ENCODE data around the gene PTPN3.

Gene PTPN3

DNA sequence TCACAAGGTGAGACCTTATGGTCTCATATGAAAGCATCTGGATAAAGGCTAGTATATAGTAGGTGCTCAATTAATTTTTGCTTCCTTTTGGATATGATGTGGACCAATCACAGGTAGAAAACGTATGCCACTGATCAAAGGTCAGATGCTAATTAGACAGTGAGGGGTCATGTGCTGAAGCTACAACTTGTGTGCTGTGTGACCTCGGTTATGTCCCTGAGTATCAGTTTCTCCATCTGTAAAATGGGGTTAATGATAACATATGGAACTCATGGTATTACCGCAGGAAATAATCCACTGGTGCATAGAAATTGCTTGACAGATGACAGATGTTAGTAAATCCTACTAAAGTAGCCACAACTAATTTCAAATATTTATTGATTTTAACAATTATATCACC, 62.0 kb downstream of the PTPN3 start:
- Histone ChIP-seq H3K4me3 (ENCODE audit: low read length) (no peak overlapping the region), H3K27me3 (ENCODE audit: insufficient read depth, low read length) (no peaks in the 10 kb centered on the region), H3K27ac (ENCODE audit: low read depth, low read length) (no peak overlapping the region), H3K9me3 (ENCODE audit: insufficient read depth, low read depth, low read length) (no peaks in the 10 kb centered on the region), H3K9ac (ENCODE audit: low read depth, low read length) (no peak overlapping the region), H3K4me1 (ENCODE audit: insufficient read depth, low read length) (peaks cover 3% of the 10 kb centered on the region), H3K36me3 (ENCODE audit: insufficient read depth, low read length) (no peaks in the 10 kb centered on the region)
- WGBS, result 90% methylated on average over 3 of the region's 3 CpGs

DNA sequence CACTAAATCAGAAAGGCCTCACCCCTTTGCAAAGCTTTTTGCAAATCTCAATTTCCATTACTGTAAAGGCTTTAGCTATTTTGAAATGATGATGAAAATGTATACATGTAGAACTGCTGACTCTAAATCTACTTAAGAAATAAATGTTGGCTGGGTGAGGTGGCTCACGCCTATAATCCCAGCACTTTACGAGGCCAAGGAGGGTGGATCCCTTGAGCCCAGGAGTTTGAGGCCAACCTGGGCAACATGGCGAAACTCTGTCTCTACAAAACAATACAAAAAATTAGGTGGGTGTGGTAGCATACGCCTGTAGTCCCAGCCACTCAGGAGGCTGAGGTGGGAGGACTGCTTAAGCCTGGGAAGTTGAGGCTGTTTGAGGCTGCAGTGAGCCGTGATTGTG, 64.6 kb downstream of the PTPN3 start:
- no peak overlapping the region for H3K4me3 ChIP-seq (ENCODE audit: low read length)
- H3K36me3 ChIP-seq (ENCODE audit: insufficient read depth, low read length), result no peaks in the 10 kb centered on the region
- 98% methylated on average over 5 of the region's 5 CpGs for WGBS
- H3K4me1 ChIP-seq (ENCODE audit: insufficient read depth, low read length), result no peaks in the 10 kb centered on the region
- H3K27me3 ChIP-seq (ENCODE audit: insufficient read depth, low read length), result no peaks in the 10 kb centered on the region
- no peaks in the 10 kb centered on the region for H3K9me3 ChIP-seq (ENCODE audit: insufficient read depth, low read depth, low read length)
- H3K27ac ChIP-seq (ENCODE audit: low read depth, low read length), result no peak overlapping the region
- H3K9ac ChIP-seq (ENCODE audit: low read depth, low read length), result no peak overlapping the region

DNA sequence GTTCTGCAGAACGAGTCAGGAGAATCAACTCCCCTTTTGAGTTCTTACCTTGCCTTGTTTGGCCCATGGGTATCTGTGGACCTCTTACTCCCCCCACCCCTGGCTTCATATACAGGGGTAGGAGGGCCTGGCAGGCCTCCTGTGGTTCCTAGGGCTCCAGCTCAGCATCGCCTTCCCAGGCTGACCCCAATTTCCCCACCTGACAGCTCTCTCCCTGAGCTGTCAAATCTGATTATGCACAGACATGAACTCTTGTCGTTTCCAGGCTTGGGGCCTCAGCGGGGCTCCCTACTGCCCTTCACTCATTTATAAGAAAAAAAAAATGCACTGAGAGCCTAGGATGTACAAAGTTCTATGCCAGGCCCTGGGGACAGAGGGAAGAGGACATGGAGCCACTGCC, 67.9 kb downstream of the PTPN3 start:
- no peak overlapping the region for H3K9ac ChIP-seq (ENCODE audit: low read depth, low read length)
- no peaks in the 10 kb centered on the region for H3K4me1 ChIP-seq (ENCODE audit: insufficient read depth, low read length)
- no peak overlapping the region for H3K27ac ChIP-seq (ENCODE audit: low read depth, low read length)
- H3K4me3 ChIP-seq (ENCODE audit: low read length), result no peak overlapping the region
- no peaks in the 10 kb centered on the region for H3K36me3 ChIP-seq (ENCODE audit: insufficient read depth, low read length)
- H3K27me3 ChIP-seq (ENCODE audit: insufficient read depth, low read length), result no peaks in the 10 kb centered on the region
- no peaks in the 10 kb centered on the region for H3K9me3 ChIP-seq (ENCODE audit: insufficient read depth, low read depth, low read length)
- WGBS, result 62% methylated on average over 4 of the region's 4 CpGs

DNA sequence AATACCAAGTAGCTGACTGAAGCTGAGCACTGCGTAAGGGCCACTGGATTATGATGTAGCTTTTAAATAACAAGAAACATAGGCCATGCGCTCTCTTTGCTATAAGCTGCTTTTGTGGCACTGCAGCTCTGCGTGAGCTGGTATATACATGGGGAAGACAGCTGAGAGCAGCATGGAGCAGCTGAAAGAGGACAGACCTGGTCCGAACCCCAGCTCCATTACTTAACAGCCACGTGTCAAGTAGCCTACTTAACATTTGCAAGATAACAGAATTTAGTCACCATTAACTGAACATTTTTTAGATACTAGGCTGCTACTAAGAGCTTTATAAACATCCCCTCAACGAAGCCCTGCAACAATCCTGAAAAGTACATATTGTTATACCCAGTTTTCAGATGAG, 69.3 kb downstream of the PTPN3 start:
- H3K36me3 ChIP-seq (ENCODE audit: insufficient read depth, low read length), result no peaks in the 10 kb centered on the region
- no peaks in the 10 kb centered on the region for H3K27me3 ChIP-seq (ENCODE audit: insufficient read depth, low read length)
- no peaks in the 10 kb centered on the region for H3K9me3 ChIP-seq (ENCODE audit: insufficient read depth, low read depth, low read length)
- no peak overlapping the region for H3K27ac ChIP-seq (ENCODE audit: low read depth, low read length)
- WGBS, result 91% methylated on average over 6 of the region's 6 CpGs
- no peak overlapping the region for H3K4me3 ChIP-seq (ENCODE audit: low read length)
- H3K9ac ChIP-seq (ENCODE audit: low read depth, low read length), result no peak overlapping the region
- H3K4me1 ChIP-seq (ENCODE audit: insufficient read depth, low read length), result no peaks in the 10 kb centered on the region

DNA sequence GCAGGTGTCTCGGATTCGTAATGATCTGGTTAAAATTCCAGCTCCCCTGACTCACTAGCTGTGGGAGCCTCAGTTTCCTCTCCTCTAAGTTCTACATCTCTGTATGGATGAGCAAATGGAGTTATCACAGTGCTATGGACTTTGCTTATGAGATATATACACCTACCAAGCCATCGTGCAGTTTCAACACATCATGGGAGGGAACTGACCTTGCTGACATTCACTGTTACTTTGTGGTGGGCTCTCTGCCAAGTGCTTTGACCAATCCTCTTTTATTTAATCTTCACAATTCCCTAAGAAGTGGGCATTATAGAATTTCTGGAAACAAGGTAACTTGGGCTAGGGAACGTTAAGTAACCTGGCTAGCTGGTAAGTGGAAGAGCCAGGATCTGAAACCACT, 70.2 kb downstream of the PTPN3 start:
- Histone ChIP-seq H3K9ac (ENCODE audit: low read depth, low read length) (no peak overlapping the region), H3K27ac (ENCODE audit: low read depth, low read length) (no peak overlapping the region), H3K4me3 (ENCODE audit: low read length) (no peak overlapping the region), H3K9me3 (ENCODE audit: insufficient read depth, low read depth, low read length) (no peaks in the 10 kb centered on the region), H3K27me3 (ENCODE audit: insufficient read depth, low read length) (no peaks in the 10 kb centered on the region), H3K4me1 (ENCODE audit: insufficient read depth, low read length) (no peaks in the 10 kb centered on the region), H3K36me3 (ENCODE audit: insufficient read depth, low read length) (no peaks in the 10 kb centered on the region)
- WGBS, result 89% methylated on average over 4 of the region's 4 CpGs

DNA sequence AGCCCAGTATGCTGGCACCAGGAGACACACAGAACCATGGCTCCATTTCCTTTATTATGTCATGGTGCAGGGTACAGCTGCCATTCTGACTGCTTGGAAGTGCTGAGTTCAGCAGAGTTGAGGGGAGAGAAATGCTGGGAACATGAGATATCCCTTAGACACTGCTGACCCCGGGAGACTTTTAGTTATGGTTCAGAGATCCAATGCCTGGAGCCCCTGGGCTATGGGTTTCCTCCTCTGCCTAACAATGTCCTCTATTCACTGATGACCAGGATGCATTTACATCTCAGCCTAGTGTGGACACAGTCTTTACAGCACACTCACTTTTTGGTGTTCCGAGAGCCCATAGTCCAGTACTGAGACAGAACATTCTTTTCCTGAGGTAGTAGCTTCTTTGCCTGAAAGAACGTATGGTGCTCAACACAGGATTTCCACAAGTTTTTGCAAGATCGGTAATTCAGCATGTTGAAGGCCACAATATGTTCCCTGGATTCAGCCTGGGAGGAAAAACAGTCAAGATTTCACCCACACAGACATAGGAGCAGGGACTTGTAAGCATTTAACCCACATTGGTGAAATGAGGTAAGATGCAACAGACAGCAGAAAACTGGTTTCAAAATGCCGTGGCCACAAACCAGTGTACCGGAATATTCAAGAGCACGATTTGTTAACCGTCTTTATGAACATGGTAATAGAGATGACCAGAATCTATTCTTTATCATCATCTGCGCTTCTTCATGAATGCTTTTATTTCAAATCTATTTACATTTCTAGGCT, 71.3 kb downstream of the PTPN3 start:
- WGBS, result 92% methylated on average over 9 of the region's 9 CpGs
- Histone ChIP-seq H3K9me3 (ENCODE audit: insufficient read depth, low read depth, low read length) (no peaks in the 10 kb centered on the region), H3K27ac (ENCODE audit: low read depth, low read length) (no peak overlapping the region), H3K27me3 (ENCODE audit: insufficient read depth, low read length) (no peaks in the 10 kb centered on the region), H3K36me3 (ENCODE audit: insufficient read depth, low read length) (no peaks in the 10 kb centered on the region), H3K9ac (ENCODE audit: low read depth, low read length) (no peak overlapping the region), H3K4me3 (ENCODE audit: low read length) (no peak overlapping the region), H3K4me1 (ENCODE audit: insufficient read depth, low read length) (no peaks in the 10 kb centered on the region)

DNA sequence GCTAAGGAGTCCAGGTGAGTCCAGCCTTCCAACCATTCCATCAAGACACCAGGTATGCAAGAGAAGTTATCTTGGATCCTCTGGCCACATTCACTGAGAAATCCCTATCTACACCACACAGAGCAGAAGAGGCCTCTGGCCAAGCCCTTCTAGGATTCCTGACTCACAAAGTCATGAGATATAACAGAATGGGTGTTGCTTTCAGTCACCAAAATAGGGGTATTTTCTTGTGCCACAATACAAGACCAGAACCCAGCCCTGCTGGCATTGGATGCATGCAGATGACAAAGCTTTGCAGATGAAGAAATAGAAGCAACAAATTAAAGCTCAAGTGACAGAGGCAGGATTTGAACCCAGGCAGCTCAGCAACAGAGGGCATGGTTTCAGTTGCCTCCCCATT, 73.5 kb downstream of the PTPN3 start:
- H3K27ac ChIP-seq (ENCODE audit: low read depth, low read length), result no peak overlapping the region

DNA sequence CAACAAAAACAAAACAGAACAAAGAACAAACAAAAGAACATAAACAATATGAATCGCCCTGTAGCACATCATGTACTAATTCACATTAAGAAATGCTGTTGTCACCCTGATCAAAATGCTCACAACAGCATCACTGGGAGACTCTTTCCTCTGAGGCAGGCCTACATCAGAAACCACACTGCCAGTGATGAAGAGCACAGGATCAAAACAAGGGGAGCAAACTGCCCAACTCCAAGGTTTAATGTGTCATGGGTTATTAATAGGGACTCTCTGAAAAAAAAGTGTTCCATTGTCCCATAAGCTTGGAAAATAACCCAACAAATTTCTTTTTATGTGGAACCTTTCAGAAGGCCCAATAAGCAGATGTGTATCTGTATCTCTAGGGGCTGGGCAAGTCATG, 74.2 kb downstream of the PTPN3 start:
- Histone ChIP-seq H3K36me3 (ENCODE audit: insufficient read depth, low read length) (no peaks in the 10 kb centered on the region), H3K27ac (ENCODE audit: low read depth, low read length) (no peak overlapping the region), H3K4me1 (ENCODE audit: insufficient read depth, low read length) (0 out of 2 replicates have a peak, but pooled peaks cover 7% of the 10 kb centered on the region), H3K4me3 (ENCODE audit: low read length) (no peak overlapping the region), H3K9ac (ENCODE audit: low read depth, low read length) (no peak overlapping the region), H3K27me3 (ENCODE audit: insufficient read depth, low read length) (no peaks in the 10 kb centered on the region), H3K9me3 (ENCODE audit: insufficient read depth, low read depth, low read length) (no peaks in the 10 kb centered on the region)
- 84% methylated on average over 1 of the region's 1 CpG for WGBS

More for the DNA sequence above, 73.5 kb downstream of the PTPN3 start:
- H3K36me3 ChIP-seq (ENCODE audit: insufficient read depth, low read length), result no peaks in the 10 kb centered on the region
- no peak overlapping the region for H3K9ac ChIP-seq (ENCODE audit: low read depth, low read length)
- no peaks in the 10 kb centered on the region for H3K27me3 ChIP-seq (ENCODE audit: insufficient read depth, low read length)
- no peaks in the 10 kb centered on the region for H3K9me3 ChIP-seq (ENCODE audit: insufficient read depth, low read depth, low read length)
- no peaks in the 10 kb centered on the region for H3K4me1 ChIP-seq (ENCODE audit: insufficient read depth, low read length)
- no peak overlapping the region for H3K4me3 ChIP-seq (ENCODE audit: low read length)

DNA sequence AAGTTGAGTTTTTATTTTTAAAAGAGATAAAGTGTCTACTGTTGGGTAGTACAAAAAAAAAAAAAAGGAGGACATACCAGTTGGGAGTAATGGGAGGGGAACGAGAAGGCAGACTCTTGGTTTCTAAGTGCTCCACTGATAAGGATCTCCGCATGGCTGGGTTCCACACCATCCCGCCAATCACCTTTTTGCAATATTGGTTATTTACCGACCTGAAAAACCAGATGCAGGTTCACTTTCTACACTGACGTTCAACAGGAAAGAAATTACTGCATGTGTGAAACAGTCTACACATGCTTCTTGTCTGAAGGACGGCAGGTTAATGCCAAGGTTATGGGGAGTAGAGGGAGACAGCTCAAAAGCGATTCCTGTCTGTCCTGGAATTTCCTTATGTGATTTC, 75.5 kb downstream of the PTPN3 start:
- no peak overlapping the region for H3K4me3 ChIP-seq (ENCODE audit: low read length)
- no peaks in the 10 kb centered on the region for H3K27me3 ChIP-seq (ENCODE audit: insufficient read depth, low read length)
- no peak overlapping the region for H3K27ac ChIP-seq (ENCODE audit: low read depth, low read length)
- no peaks in the 10 kb centered on the region for H3K36me3 ChIP-seq (ENCODE audit: insufficient read depth, low read length)
- H3K9ac ChIP-seq (ENCODE audit: low read depth, low read length), result no peak overlapping the region
- H3K9me3 ChIP-seq (ENCODE audit: insufficient read depth, low read depth, low read length), result no peaks in the 10 kb centered on the region
- WGBS, result 90% methylated on average over 7 of the region's 7 CpGs
- H3K4me1 ChIP-seq (ENCODE audit: insufficient read depth, low read length), result 0 out of 2 replicates have a peak, but pooled peaks cover 12% of the 10 kb centered on the region

DNA sequence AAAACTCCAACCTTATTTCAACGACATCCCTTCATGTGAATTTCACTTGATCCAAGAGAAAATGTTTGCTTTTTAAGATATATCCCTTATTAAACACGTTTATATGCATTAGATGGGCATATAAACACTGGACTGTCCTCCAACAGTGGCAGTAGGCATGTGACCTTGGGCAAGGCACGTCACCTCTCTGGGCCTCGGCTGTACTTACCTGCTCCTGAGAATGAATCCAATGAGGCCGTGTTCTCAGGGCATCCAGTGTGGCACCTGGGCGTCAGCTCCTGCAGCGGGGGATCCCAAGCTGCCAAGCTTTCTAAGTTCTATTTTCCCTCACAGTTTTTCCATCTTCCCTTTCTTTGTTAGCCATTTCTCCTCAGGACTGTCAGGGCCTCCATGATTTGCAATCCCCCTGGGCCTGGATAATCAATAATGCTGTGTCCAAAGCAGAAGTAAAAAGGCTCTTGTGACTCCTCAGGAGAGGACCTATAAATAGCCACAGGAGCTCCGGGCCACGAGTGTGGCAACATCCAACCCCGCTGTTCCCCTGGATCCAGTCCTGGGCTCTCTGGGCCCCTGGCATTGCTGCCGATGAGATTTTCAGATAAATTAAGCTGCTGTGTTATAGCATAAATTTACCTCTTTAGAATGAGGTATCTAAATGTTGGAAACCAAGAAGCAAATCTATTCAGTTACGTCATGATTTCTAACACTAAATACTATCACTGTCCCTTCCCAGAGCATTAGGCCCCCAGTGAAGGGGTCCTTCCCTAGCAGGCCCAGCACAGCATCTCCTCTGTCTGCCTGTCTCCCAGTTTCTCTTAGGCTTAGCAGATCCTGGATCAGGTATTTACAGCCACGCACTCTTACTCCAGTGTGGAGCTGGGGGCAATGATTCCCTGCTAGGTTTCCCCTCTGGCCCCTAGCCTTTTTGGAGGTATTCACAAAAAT, 76.8 kb downstream of the PTPN3 start:
- H3K9me3 ChIP-seq (ENCODE audit: insufficient read depth, low read depth, low read length), result no peaks in the 10 kb centered on the region
- H3K4me3 ChIP-seq (ENCODE audit: low read length), result no peak overlapping the region
- H3K9ac ChIP-seq (ENCODE audit: low read depth, low read length), result no peak overlapping the region
- 0 out of 2 replicates have a peak, but pooled peaks cover 12% of the 10 kb centered on the region for H3K4me1 ChIP-seq (ENCODE audit: insufficient read depth, low read length)
- H3K27ac ChIP-seq (ENCODE audit: low read depth, low read length), result no peak overlapping the region
- no peaks in the 10 kb centered on the region for H3K27me3 ChIP-seq (ENCODE audit: insufficient read depth, low read length)
- WGBS, result 94% methylated on average over 13 of the region's 13 CpGs
- H3K36me3 ChIP-seq (ENCODE audit: insufficient read depth, low read length), result no peaks in the 10 kb centered on the region

DNA sequence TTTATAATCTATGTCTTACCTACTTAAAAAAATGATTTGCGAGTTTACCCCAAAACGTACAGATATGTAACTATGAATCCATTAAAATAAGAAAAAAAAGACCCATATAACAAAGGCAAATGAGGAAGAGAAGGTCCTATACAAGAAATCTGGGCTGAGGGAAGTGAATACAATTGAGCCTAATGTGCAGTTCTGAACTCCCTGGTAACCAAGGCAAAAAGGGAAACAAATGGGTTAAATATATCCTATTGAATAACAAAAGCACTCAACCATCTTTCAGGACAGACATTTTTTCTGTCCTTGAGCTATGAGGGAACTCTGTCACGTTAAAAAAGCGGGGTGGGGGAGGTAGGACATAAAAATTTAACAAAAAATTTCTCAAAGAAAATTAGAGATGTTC, 78.6 kb downstream of the PTPN3 start:
- no peaks in the 10 kb centered on the region for H3K9me3 ChIP-seq (ENCODE audit: insufficient read depth, low read depth, low read length)
- 100% methylated on average over 1 of the region's 4 CpGs for WGBS
- 0 out of 2 replicates have a peak, but pooled peaks cover 12% of the 10 kb centered on the region for H3K4me1 ChIP-seq (ENCODE audit: insufficient read depth, low read length)
- no peaks in the 10 kb centered on the region for H3K27me3 ChIP-seq (ENCODE audit: insufficient read depth, low read length)
- no peak overlapping the region for H3K9ac ChIP-seq (ENCODE audit: low read depth, low read length)
- H3K27ac ChIP-seq (ENCODE audit: low read depth, low read length), result no peak overlapping the region
- H3K36me3 ChIP-seq (ENCODE audit: insufficient read depth, low read length), result no peaks in the 10 kb centered on the region
- H3K4me3 ChIP-seq (ENCODE audit: low read length), result no peak overlapping the region

Measured in HUES64 (cell line).